Fibroblast of skin of right biceps (primary cell): ENCODE data around the gene ANKRD39.
A peak's percentile ranks its signal among the peaks of the same experiment; 100 is the strongest.

Source experiments
- DNase-seq: peaks from one replicate; pipeline ENCODE4 v3.0.0-alpha.2; 2013

The ANKRD39 gene

GRCh38 chr2:96852667-96853066 is 5.1 kb downstream of the ANKRD39 start:
- no peak for DNase-seq

DNA sequence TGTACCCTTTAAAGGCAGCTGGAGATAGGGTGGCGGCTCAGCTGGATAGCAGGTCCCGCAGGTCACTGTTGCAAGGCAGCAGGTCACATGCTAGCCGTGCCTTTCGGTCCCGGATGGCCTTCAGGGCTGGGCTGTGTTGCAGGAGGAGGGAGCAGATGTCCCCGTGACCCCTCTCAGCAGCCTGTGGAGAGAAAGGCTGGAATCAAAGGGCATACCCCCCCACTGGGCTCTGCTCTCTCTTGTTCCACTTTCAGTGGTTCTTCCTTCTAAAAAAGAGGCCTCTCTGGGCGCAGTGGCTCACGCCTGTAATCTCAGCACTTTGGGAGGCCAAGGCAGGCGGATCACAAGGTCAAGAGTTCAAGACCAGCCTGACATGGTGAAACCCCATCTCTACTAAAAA is 9.6 kb downstream of the ANKRD39 start:
- DNase-seq = no peak

DNA sequence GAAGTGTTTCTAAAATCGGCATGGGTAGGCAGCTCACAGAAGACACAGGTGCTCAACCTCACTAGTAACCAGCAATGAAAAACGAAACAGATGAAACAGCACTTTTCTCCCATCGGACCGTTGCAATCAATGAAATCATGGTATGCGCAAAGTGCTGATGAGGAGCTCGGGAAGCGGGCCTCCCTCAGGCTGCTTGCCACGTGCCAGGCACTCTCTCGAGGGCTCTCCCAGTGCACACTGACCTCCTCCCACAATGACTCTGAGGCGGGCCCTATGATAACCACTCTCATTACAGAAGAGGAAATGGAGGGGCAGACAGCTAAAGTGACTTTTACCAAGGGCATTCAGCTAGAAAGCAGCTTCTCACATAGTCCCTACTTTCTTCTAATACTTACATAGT is 10.2 kb downstream of the ANKRD39 start:
- no peak for DNase-seq

DNA sequence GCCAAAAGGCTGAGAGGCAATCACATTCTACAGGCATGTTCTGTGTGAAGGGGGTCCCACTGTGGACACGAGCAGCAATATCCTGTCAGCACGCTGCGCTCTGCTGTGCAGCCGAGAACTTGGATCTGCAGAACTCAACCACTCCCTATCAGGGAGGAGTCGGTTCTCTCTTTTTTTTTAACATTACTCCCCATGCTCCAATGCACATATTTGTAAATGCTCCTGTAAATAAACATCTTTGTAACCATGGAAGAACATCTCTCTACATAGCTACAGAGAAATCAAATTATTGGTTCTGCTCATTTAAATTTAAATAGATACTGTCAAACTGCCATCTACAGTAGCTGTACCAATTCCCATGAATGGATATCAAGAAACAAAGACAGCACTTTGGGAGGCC is 11.0 kb downstream of the ANKRD39 start:
- no peak for DNase-seq

DNA sequence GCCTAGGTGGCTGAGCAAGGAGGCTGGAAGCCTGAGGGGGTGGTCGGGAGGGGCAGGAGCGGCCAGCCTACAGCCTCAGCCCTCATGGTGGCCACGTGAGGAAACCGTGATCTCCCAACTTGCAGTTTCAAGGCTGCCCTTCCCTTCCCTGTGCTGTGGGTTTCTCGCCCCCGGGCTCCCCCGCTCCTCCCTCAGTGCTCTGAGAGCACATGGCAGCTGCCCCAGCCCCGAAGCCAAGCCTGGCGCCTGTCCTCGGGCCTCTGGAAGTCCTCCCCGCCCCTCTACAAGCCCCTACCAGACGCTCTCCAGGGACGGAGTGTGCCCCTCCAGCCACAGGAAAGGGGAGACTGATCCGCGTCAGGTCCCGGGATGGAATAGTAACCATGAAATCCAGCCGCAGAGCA is 13.4 kb downstream of the ANKRD39 start:
- DNase-seq = no peak

- DNase-seq = no peak
Observed at GRCh38 chr2:96843538-96844268, 14.1 kb downstream of the ANKRD39 start, which contains the start of gene ANKRD23. ANKRD23 (minus strand) TSS chr2:96844021; CDS start chr2:96843992, 29 bp downstream.

DNA sequence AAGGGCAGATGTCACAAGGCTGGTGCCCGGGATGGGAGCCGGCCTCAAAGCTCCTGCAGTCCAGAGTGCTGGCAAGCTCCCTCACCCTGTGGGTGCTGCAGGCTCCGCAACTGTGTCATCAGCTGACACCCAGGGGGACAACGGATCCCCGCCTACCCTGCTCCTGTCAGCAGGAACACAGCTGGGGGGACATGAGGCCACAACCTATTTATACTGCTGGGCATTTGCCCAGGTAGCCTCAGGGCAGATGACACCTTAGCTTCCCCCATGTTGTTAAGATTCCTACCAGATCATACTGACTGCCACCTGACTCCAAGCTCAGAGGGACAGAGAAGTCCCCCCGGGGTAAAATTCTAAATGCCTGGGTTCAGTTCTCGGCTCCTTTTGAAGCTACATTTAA is 15.2 kb downstream of the ANKRD39 start:
- no peak for DNase-seq

DNA sequence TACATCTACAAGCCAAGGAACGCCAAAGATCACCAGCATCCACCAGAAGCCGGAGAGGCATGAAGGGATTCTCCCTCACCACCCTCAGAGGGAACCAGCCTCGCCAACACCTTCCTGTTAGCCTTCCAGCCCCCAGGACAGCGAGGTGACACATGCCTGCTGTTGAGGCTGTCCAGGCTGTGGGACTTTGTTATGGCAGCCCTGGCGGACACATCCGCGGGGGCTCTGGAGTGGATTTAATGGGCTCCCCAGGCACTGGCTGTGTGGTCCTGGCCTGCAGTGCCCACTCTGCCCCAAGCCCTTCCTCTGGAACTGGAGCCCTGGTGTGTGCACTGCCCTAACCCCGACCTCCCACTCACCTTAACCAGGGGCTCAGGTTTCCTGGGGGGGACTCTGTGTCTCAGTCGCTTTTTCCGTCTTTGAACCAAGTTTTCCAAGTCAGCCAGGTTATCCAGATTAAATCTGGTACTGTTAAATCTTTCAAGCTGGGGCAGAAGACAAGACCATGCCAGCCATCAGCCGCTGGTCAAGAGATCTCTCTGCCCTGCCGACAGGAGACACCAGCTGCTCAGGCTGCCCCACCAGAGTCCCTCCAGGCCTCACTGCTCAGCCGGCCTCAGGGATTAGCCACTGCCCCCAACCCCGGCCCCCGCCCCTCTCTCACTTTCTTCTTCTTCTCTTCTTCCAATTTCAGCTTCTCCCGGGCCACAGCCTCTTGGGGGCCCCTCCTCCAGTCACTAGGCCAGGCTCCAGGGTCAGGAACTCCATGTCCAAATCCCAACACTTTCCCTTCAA is 15.9 kb downstream of the ANKRD39 start:
- DNase-seq = no peak

GRCh38 chr2:96839875-96840850 is 17.7 kb downstream of the ANKRD39 start:
- no peak for DNase-seq

DNA sequence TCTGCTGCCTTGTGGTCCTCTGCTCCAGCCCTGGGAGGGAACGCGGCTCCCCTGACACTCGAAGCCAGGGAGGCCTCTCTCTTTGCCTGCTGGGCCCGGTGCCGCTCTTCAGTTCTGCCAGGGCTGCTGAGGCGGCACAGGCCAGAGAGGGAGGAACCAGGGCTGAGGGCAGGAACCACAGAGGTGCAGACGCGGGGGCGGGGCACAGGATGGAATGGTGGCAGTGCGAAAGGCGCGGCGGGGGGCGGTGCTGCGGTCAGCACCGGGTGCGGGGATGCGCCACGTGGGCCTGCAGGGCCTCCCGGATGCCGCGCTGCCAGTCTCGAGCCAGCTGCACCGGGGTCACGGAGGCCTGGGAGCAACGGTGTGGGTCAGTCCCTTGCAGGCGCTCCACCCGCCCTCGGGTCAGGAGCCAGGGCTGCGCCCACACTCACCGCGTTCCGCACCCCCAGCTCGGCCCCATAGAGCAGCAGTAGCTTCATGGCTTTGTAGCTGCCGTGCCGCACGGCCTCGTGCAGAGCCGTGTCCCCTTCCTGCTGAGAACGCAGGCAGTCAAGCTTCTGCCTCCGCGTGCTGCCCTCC is 18.4 kb downstream of the ANKRD39 start:
- DNase-seq = peak; percentile 22

- no peak for DNase-seq
Observed at GRCh38 chr2:96838345-96839292, 19.2 kb downstream of the ANKRD39 start.

DNA sequence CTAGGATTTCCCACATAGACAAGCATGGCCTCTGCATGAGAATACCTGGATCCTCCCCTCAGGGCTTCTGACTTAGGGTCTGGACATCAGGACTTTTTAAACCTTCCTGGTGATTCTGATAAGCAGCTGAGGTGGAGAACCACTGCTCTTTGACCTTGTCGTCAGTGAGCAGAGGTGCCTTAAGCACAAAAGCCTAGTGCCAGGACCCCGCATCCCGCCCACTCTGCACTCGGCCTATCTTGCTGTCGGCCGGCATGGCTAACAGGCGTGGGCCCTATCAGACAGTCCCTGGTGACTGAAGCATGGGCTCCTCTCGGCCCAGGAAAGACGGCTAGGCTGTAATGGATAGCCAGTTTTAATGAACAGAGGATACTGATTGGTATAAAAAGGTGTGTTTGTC is 20.2 kb downstream of the ANKRD39 start:
- no peak for DNase-seq

DNA sequence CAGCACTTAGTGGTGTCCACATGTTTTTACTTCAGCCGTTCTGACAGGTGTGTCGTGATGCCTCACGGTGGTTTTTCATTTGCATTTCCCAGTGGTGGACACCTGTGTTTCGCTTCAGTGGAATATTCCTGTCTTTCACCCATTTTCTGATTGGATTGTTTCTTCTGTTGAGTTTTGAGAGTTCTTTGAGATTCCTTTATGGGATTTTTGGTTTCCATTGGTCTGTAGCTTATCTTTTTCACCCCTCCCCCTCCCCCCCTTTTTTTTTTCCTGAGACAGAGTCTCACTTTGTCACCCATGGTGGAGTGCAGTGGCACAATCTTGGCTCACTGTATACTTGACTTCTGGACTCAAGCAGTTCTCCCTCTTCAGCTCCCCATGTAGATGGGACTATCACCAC is 22.0 kb downstream of the ANKRD39 start:
- no peak for DNase-seq

DNA sequence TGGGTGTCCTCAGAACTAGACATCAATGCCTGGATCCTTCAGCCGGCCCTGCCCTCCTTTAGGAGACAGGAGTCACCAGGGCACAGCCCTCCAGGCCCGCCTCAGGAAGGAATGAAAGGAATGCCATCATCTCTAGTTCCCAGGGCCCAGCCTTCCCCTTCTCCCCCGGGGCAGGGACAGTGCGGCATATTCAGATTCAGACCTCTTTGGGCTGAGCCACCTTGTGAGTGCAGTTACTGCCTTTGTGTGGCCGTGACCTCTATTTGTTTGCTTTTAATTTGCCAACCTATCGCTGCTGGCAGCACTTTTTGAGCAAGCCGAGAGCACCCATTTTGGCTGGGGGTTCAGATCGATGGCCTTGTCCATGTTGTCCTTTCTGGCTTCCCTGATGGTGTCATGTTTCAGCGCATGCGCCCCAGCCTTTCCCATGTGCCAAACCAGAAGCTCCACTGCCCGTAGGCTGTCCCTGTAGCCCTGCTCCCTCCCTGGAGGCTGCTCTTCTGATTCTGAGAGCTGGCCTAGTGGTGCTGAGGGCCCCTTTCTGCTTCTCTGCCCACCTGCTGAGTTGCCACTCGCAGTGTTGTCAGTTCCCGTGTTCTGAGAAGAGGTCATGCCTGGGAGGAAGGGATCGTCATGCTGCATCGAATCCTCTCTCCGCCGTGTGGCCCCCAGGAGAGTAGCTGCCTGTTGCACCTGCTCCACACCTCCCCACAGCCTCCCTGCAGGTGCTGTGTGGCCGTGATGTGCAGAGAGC is 24.9 kb downstream of the ANKRD39 start:
- DNase-seq = peak; percentile 55

- no peak for DNase-seq
Observed at GRCh38 chr2:96832408-96832753, 25.4 kb downstream of the ANKRD39 start.

- DNase-seq = no peak
Observed at GRCh38 chr2:96831679-96832078, 26.1 kb downstream of the ANKRD39 start.

DNA sequence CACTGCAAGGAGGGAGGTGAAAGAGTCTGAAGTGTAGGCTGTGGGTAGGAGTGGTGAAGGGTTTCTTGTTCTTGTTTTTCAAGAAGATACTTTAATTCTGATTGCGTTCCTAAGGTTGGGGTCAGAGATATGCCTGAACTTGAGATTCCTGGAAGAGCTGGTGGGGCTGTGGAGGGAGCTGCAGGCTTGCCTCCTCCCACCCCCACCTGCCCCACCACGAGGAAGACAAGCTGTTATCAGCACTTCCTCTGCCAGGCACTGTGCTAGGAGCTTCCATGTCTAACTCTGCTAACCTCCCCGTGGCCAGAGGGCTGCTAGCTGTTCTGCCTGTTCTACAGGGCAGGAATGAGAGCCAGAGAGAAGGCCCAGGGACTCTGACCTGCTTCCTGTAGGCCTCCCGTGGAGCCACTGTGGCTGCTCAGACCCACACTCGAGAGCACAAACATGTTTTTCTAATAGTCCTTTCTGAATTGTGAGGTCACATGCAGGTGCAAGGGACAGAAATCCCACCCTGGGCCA is 27.7 kb downstream of the ANKRD39 start:
- DNase-seq = no peak

DNA sequence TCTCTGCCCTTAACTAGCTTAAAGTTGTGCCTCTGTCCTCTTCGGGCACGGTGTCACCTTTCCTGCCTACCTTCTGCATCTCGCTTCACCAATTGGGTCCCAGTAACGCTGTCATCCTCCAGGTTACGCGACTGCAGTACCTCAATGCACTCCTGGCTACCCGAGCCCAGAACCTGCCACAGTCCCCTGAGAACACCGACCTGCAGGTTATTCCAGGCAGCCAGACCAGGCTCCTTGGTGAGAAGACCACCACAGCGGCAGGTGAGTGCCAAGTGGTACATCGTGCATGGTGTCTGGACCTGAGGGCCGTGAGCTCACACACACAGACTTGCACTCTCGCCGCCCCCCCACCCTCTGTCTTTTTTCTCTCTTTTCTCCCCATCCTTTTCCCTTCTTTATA is 28.9 kb downstream of the ANKRD39 start:
- no peak for DNase-seq

- no peak for DNase-seq
Observed at GRCh38 chr2:96828436-96828835, 29.4 kb downstream of the ANKRD39 start.

- no peak for DNase-seq
Observed at GRCh38 chr2:96826546-96827278, 31.1 kb downstream of the ANKRD39 start.
